WTC11 (cell line): ENCODE measurements around the gene GTF3C2. TPM values are rescaled to one million over a fixed set of nuclear protein-coding genes. Genes with fewer than 3 reads are reported as not detected.

ENCODE experiments used
- ATAC-seq: fragments of 200-7000 bp; cut with Tn5 transposase; 2 replicates; pipeline ENCODE4 v1.10.0; 2021; ENCODE audit warnings: mild to moderate bottlenecking, moderate library complexity
- CTCF ChIA-PET: fragments of 300-600 bp; sonication (Branson Sonifier 250); formaldehyde crosslinking; loops from one replicate; lab custom pipeline; 2021; ENCODE audit warnings: antibody characterized with exemption; lab: Charles Lee
- POLR2A ChIA-PET: fragments of 350-600 bp; sonication (Branson Sonifier 250); formaldehyde crosslinking; loops from one replicate; lab custom pipeline; 2021; ENCODE audit warnings: antibody characterized with exemption; lab: Charles Lee
- DNase-seq: peaks from one replicate; pipeline ENCODE4 v3.0.0; 2021; ENCODE audit warnings: low spot score
- H3K27ac Mint-ChIP-seq: 2 replicates; pipeline ENCODE4 v1.8.0; 2021; ENCODE audit warnings: mixed read lengths
- H3K27me3 Mint-ChIP-seq: 2 replicates; pipeline ENCODE4 v1.8.0; 2021; ENCODE audit warnings: low read depth, mild to moderate bottlenecking, moderate library complexity, mixed read lengths
- H3K36me3 Mint-ChIP-seq: 2 replicates; pipeline ENCODE4 v1.8.0; 2021; ENCODE audit warnings: mixed read lengths
- H3K4me1 Mint-ChIP-seq: 2 replicates; pipeline ENCODE4 v1.8.0; 2022; ENCODE audit warnings: mixed read lengths
- H3K4me3 Mint-ChIP-seq: 2 replicates; pipeline ENCODE4 v1.8.0; 2021; ENCODE audit warnings: mild to moderate bottlenecking, moderate library complexity, mixed read lengths
- H3K9me3 Mint-ChIP-seq: 2 replicates; pipeline ENCODE4 v1.8.0; 2021; ENCODE audit warnings: mixed read lengths
- ATF1 ChIP-seq: sonication (generic); formaldehyde crosslinking; IDR thresholded peaks from 2 replicates; pipeline ENCODE4 v1.8.1; 2023; ENCODE audit warnings: mild to moderate bottlenecking, moderate library complexity, missing genetic modification reagents
- CBFB ChIP-seq: sonication (generic); formaldehyde crosslinking; IDR thresholded peaks from 2 replicates; pipeline ENCODE4 v1.8.1; 2022; ENCODE audit warnings: mild to moderate bottlenecking, low read depth, missing genetic modification reagents
- CREM ChIP-seq: sonication (generic); formaldehyde crosslinking; IDR thresholded peaks from 2 replicates; pipeline ENCODE4 v1.8.1; 2022; ENCODE audit warnings: mild to moderate bottlenecking, missing genetic modification reagents, moderate library complexity
- GABPB1 ChIP-seq: sonication (generic); formaldehyde crosslinking; IDR thresholded peaks from 2 replicates; pipeline ENCODE4 v1.8.1; 2023; ENCODE audit warnings: mild to moderate bottlenecking, missing genetic modification reagents
- JUN ChIP-seq: sonication (generic); formaldehyde crosslinking; IDR thresholded peaks from 2 replicates; pipeline ENCODE4 v1.8.0; 2023; ENCODE audit warnings: mild to moderate bottlenecking, missing genetic modification reagents
- NR2C2 ChIP-seq: sonication (generic); formaldehyde crosslinking; IDR thresholded peaks from 2 replicates; pipeline ENCODE4 v1.8.0; 2022; ENCODE audit warnings: mild to moderate bottlenecking, missing genetic modification reagents
- NR3C1 ChIP-seq: sonication (generic); formaldehyde crosslinking; conservative IDR thresholded peaks from 2 replicates; pipeline ENCODE4 v1.8.1; 2023; ENCODE audit warnings: low read depth, mild to moderate bottlenecking, missing genetic modification reagents
- OVOL2 ChIP-seq: fragments of 250-450 bp; sonication (Bioruptor Pico); IDR thresholded peaks from 2 replicates; pipeline ENCODE4 v1.9.0; 2021; ENCODE audit warnings: mild to moderate bottlenecking, borderline replicate concordance
- RELA ChIP-seq: sonication (generic); formaldehyde crosslinking; IDR thresholded peaks from 2 replicates; pipeline ENCODE4 v1.8.1; 2022; ENCODE audit warnings: missing genetic modification reagents, mild to moderate bottlenecking, borderline replicate concordance
- RORB ChIP-seq: fragments of 250-450 bp; sonication (Bioruptor Pico); IDR thresholded peaks from 2 replicates; pipeline ENCODE4 v1.9.0; 2021; ENCODE audit warnings: mild to moderate bottlenecking
- ZNF232 ChIP-seq: sonication (generic); formaldehyde crosslinking; IDR thresholded peaks from 2 replicates; pipeline ENCODE4 v1.8.0; 2022; ENCODE audit warnings: mild to moderate bottlenecking, missing genetic modification reagents
- ZNF263 ChIP-seq: sonication (generic); formaldehyde crosslinking; IDR thresholded peaks from 2 replicates; pipeline ENCODE4 v1.8.1; 2022; ENCODE audit warnings: low read depth, mild to moderate bottlenecking, moderate library complexity, missing genetic modification reagents
- ZNF317 ChIP-seq: sonication (generic); formaldehyde crosslinking; IDR thresholded peaks from 2 replicates; pipeline ENCODE4 v1.8.1; 2023; ENCODE audit warnings: low read depth, mild to moderate bottlenecking, moderate library complexity, missing genetic modification reagents, borderline replicate concordance
- ZNF396 ChIP-seq: fragments of 250-450 bp; sonication (Bioruptor Pico); IDR thresholded peaks from 2 replicates; pipeline ENCODE4 v1.8.0; 2021; ENCODE audit warnings: mild to moderate bottlenecking, moderate library complexity, borderline replicate concordance
- total RNA-seq: library from RNA; stranded (reverse); gene quantifications from 3 replicates; pipeline ENCODE4 v1.2.3, GENCODE V29; 2021
- TF ChIP-seq, protein P1 (sequence below): sonication (generic); formaldehyde crosslinking; IDR thresholded peaks from 2 replicates; pipeline ENCODE4 v1.8.0; 2022; ENCODE audit warnings: mild to moderate bottlenecking, missing genetic modification reagents
- TF ChIP-seq, protein P2 (sequence below): sonication (generic); formaldehyde crosslinking; IDR thresholded peaks from 2 replicates; pipeline ENCODE4 v1.8.1; 2023; ENCODE audit warnings: mild to moderate bottlenecking, moderate library complexity, missing genetic modification reagents
- TF ChIP-seq, protein P3 (sequence below): fragments of 250-450 bp; sonication (Bioruptor Pico); IDR thresholded peaks from 2 replicates; pipeline ENCODE4 v2.1.2; 2022; ENCODE audit warnings: mild to moderate bottlenecking, moderate library complexity
- TF ChIP-seq, protein P4 (sequence below): sonication (generic); formaldehyde crosslinking; IDR thresholded peaks from 2 replicates; pipeline ENCODE4 v1.8.0; 2023; ENCODE audit warnings: missing genetic modification reagents, mild to moderate bottlenecking, borderline replicate concordance
- TF ChIP-seq, protein P5 (sequence below): sonication (generic); formaldehyde crosslinking; IDR thresholded peaks from 2 replicates; pipeline ENCODE4 v1.8.1; 2023; ENCODE audit warnings: mild to moderate bottlenecking, missing genetic modification reagents
- TF ChIP-seq, protein P6 (sequence below): sonication (generic); formaldehyde crosslinking; IDR thresholded peaks from 2 replicates; pipeline ENCODE4 v1.8.0; 2022; ENCODE audit warnings: mild to moderate bottlenecking, missing genetic modification reagents

The GTF3C2 gene
- total RNA-seq, 1 experiment from 2014 or later = 123 TPM

DNA sequence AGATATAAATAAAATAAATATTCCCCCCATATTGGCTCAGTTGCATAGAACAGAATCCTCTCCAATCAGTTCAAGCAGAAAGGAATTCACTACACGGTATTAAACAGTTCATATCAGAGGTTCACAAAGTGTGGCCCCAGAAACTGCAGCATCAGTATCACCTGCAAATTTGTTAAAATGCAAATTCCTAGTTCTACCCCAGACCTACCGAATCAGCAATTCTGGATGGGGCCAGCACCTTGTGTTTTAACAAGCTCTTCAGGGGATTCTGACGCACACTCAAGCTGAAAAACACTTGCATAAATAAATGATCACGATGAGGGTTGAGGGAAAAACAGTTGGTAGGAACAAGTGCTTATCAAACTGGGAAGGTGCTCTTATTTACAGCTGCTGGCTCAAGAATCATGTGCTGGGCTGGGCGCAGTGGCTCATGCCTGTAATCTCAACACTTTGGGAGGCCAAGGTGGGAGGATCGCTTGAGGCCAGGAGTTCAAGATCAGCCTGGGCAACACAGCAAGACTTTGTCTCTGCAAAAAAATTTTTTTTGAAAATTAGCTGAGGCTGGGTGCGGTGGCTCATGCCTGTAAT, 6.4 kb downstream of the GTF3C2 start (continued):
- TF ChIP-seq, protein P1, sequence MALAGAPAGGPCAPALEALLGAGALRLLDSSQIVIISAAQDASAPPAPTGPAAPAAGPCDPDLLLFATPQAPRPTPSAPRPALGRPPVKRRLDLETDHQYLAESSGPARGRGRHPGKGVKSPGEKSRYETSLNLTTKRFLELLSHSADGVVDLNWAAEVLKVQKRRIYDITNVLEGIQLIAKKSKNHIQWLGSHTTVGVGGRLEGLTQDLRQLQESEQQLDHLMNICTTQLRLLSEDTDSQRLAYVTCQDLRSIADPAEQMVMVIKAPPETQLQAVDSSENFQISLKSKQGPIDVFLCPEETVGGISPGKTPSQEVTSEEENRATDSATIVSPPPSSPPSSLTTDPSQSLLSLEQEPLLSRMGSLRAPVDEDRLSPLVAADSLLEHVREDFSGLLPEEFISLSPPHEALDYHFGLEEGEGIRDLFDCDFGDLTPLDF = no peak

DNA sequence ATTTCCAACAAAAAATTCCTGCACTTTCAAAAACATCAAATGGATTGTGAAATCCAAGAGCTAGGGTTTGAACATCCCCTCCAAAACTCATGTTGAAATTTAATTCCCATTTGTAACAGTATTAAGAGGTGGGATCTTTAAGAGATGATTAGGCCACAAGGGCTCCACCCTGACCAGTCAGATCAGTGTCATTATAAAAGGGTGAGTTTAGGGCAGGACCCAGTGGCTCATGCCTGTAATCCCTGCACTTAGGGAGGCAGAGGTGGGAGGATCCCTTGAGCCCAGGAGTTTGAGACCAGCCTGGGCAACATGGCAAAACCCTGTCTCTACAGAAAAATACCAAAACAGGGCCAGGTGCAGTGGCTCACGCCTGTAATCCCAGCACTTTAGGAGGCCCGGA, 8.9 kb downstream of the GTF3C2 start:
- Mint-ChIP-seq H3K4me1 (peaks cover under 1% of the 10 kb centered on the region; the same call in 1 of the 2 replicates), H3K4me3 (no peak overlapping the region), H3K36me3 (peaks cover 20% of the 10 kb centered on the region), H3K9me3 (no peaks in the 10 kb centered on the region), H3K27ac (peak overlapping the region; percentile 26; the same call in 1 of the 2 replicates), H3K27me3 (no peaks in the 10 kb centered on the region)
- TF ChIP-seq, protein P2, sequence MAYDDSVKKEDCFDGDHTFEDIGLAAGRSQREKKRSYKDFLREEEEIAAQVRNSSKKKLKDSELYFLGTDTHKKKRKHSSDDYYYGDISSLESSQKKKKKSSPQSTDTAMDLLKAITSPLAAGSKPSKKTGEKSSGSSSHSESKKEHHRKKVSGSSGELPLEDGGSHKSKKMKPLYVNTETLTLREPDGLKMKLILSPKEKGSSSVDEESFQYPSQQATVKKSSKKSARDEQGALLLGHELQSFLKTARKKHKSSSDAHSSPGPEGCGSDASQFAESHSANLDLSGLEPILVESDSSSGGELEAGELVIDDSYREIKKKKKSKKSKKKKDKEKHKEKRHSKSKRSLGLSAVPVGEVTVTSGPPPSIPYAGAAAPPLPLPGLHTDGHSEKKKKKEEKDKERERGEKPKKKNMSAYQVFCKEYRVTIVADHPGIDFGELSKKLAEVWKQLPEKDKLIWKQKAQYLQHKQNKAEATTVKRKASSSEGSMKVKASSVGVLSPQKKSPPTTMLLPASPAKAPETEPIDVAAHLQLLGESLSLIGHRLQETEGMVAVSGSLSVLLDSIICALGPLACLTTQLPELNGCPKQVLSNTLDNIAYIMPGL (CRISPR knock-in tag) = no peak
- TF ChIP-seq GABPB1 (no peak), ZNF317 (CRISPR knock-in tag) (no peak), OVOL2 (no peak), RORB (CRISPR knock-in tag) (no peak), CREM (no peak), RELA (CRISPR knock-in tag) (no peak), ZNF263 (CRISPR knock-in tag) (no peak), CBFB (CRISPR knock-in tag) (no peak), ZNF396 (no peak), NR3C1 (CRISPR knock-in tag) (no peak), NR2C2 (CRISPR knock-in tag) (no peak), ATF1 (CRISPR knock-in tag) (no peak), JUN (CRISPR knock-in tag) (no peak), ZNF232 (CRISPR knock-in tag) (no peak)
- TF ChIP-seq, protein P3, sequence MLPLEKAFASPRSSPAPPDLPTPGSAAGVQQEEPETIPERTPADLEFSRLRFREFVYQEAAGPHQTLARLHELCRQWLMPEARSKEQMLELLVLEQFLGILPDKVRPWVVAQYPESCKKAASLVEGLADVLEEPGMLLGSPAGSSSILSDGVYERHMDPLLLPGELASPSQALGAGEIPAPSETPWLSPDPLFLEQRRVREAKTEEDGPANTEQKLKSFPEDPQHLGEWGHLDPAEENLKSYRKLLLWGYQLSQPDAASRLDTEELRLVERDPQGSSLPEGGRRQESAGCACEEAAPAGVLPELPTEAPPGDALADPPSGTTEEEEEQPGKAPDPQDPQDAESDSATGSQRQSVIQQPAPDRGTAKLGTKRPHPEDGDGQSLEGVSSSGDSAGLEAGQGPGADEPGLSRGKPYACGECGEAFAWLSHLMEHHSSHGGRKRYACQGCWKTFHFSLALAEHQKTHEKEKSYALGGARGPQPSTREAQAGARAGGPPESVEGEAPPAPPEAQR (CRISPR knock-in tag) = no peak
- TF ChIP-seq, protein P4, sequence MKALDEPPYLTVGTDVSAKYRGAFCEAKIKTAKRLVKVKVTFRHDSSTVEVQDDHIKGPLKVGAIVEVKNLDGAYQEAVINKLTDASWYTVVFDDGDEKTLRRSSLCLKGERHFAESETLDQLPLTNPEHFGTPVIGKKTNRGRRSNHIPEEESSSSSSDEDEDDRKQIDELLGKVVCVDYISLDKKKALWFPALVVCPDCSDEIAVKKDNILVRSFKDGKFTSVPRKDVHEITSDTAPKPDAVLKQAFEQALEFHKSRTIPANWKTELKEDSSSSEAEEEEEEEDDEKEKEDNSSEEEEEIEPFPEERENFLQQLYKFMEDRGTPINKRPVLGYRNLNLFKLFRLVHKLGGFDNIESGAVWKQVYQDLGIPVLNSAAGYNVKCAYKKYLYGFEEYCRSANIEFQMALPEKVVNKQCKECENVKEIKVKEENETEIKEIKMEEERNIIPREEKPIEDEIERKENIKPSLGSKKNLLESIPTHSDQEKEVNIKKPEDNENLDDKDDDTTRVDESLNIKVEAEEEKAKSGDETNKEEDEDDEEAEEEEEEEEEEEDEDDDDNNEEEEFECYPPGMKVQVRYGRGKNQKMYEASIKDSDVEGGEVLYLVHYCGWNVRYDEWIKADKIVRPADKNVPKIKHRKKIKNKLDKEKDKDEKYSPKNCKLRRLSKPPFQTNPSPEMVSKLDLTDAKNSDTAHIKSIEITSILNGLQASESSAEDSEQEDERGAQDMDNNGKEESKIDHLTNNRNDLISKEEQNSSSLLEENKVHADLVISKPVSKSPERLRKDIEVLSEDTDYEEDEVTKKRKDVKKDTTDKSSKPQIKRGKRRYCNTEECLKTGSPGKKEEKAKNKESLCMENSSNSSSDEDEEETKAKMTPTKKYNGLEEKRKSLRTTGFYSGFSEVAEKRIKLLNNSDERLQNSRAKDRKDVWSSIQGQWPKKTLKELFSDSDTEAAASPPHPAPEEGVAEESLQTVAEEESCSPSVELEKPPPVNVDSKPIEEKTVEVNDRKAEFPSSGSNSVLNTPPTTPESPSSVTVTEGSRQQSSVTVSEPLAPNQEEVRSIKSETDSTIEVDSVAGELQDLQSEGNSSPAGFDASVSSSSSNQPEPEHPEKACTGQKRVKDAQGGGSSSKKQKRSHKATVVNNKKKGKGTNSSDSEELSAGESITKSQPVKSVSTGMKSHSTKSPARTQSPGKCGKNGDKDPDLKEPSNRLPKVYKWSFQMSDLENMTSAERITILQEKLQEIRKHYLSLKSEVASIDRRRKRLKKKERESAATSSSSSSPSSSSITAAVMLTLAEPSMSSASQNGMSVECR = no peak
- TF ChIP-seq, protein P5, sequence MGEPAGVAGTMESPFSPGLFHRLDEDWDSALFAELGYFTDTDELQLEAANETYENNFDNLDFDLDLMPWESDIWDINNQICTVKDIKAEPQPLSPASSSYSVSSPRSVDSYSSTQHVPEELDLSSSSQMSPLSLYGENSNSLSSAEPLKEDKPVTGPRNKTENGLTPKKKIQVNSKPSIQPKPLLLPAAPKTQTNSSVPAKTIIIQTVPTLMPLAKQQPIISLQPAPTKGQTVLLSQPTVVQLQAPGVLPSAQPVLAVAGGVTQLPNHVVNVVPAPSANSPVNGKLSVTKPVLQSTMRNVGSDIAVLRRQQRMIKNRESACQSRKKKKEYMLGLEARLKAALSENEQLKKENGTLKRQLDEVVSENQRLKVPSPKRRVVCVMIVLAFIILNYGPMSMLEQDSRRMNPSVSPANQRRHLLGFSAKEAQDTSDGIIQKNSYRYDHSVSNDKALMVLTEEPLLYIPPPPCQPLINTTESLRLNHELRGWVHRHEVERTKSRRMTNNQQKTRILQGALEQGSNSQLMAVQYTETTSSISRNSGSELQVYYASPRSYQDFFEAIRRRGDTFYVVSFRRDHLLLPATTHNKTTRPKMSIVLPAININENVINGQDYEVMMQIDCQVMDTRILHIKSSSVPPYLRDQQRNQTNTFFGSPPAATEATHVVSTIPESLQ (CRISPR knock-in tag) = no peak
- TF ChIP-seq, protein P6, sequence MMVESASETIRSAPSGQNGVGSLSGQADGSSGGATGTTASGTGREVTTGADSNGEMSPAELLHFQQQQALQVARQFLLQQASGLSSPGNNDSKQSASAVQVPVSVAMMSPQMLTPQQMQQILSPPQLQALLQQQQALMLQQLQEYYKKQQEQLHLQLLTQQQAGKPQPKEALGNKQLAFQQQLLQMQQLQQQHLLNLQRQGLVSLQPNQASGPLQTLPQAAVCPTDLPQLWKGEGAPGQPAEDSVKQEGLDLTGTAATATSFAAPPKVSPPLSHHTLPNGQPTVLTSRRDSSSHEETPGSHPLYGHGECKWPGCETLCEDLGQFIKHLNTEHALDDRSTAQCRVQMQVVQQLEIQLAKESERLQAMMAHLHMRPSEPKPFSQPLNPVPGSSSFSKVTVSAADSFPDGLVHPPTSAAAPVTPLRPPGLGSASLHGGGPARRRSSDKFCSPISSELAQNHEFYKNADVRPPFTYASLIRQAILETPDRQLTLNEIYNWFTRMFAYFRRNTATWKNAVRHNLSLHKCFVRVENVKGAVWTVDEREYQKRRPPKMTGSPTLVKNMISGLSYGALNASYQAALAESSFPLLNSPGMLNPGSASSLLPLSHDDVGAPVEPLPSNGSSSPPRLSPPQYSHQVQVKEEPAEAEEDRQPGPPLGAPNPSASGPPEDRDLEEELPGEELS (CRISPR knock-in tag) = no peak
- ATAC-seq (no peak), DNase-seq (no peak)
- ChIA-PET CTCF (no interaction called here), POLR2A (no interaction called here)
